ENCODE data around the gene ODF4. TPM values are rescaled to one million over a fixed set of nuclear protein-coding genes. Genes with fewer than 3 reads are reported as not detected.
"Not testable (repeated sequence)": the region's sequence is repeated elsewhere in the genome, so short reads cannot be mapped to it uniquely, and the experiment has no call there.

The ODF4 gene
- total RNA-seq, 1 experiment from 2014 or later, result not detected

GRCh38 chr17:8376271-8377067 is 36.8 kb downstream of the ODF4 start, which contains the start of gene KRABD2:
TSS of gene KRABD2 (minus strand) at chr17:8376704.
- POLR2A ChIA-PET, result interaction anchor here (0.6 to 2.9 kb wide), 21 partner anchors 10 to 892 kb away, joined by 3 to 17 read pairs (median 4); partner anchors contain the start of genes BORCS6, CTC1, MYH10 and NDEL1

GRCh38 chr17:8377422-8377821 is 37.8 kb downstream of the ODF4 start:
- CTCF ChIA-PET, result interaction anchor here (0.6 to 1.5 kb wide), 8 partner anchors 9 to 1180 kb away, joined by 3 to 5 read pairs (median 4); no protein-coding TSS in a partner anchor
- H3K27ac Mint-ChIP-seq (ENCODE audit: low read depth, unreplicated experiment), result no peak overlapping the region
- peak overlapping the region; percentile 76 for H3K4me3 Mint-ChIP-seq (ENCODE audit: unreplicated experiment)
- DNase-seq (ENCODE audit: unreplicated experiment), result no peak
- peaks cover 69% of the 10 kb centered on the region for H3K36me3 Mint-ChIP-seq (ENCODE audit: insufficient read depth, unreplicated experiment)
- H3K4me1 Mint-ChIP-seq (ENCODE audit: insufficient read depth, unreplicated experiment), result peaks cover 26% of the 10 kb centered on the region
- H3K9me3 Mint-ChIP-seq (ENCODE audit: unreplicated experiment), result no peaks in the 10 kb centered on the region
- BruUV-seq (replicated peaks), result no TSS peak
- no peaks in the 10 kb centered on the region for H3K27me3 Mint-ChIP-seq (ENCODE audit: insufficient read depth, unreplicated experiment)
- no peak for TF ChIP-seq CTCF (IDR thresholded peaks at IDR 0.05; ENCODE audit: unreplicated experiment)
- POLR2A ChIA-PET, result interaction anchor here (0.6 to 2.9 kb wide), 14 partner anchors 9 to 893 kb away, joined by 3 to 17 read pairs (median 4); partner anchors contain the start of genes CTC1, MYH10, NDEL1 and PFAS
- intact Hi-C loops (cut with micrococcal nuclease), result no loop called here

More at GRCh38 chr17:8376271-8377067, 36.8 kb downstream of the ODF4 start, which contains the start of gene KRABD2:
- DNase-seq (ENCODE audit: unreplicated experiment), result peak; percentile 86
- peaks cover 59% of the 10 kb centered on the region for H3K36me3 Mint-ChIP-seq (ENCODE audit: insufficient read depth, unreplicated experiment)
- peaks cover 26% of the 10 kb centered on the region for H3K4me1 Mint-ChIP-seq (ENCODE audit: insufficient read depth, unreplicated experiment)
- CTCF ChIA-PET, result interaction anchor here (0.6 to 1.8 kb wide), 12 partner anchors 10 to 925 kb away, joined by 3 to 6 read pairs (median 4); no protein-coding TSS in a partner anchor
- no TSS peak for BruUV-seq (replicated peaks)
- peak; percentile 40 for TF ChIP-seq CTCF (IDR thresholded peaks at IDR 0.05; ENCODE audit: unreplicated experiment)
- intact Hi-C loops (cut with micrococcal nuclease), result no loop called here
- H3K27me3 Mint-ChIP-seq (ENCODE audit: insufficient read depth, unreplicated experiment), result no peaks in the 10 kb centered on the region
- H3K9me3 Mint-ChIP-seq (ENCODE audit: unreplicated experiment), result no peaks in the 10 kb centered on the region
- peak within 1 kb of the TSS; percentile 64 for H3K27ac Mint-ChIP-seq (ENCODE audit: low read depth, unreplicated experiment)
- peak within 1 kb of the TSS; percentile 76 for H3K4me3 Mint-ChIP-seq (ENCODE audit: unreplicated experiment)

GRCh38 chr17:8378117-8378516 is 38.5 kb downstream of the ODF4 start:
- H3K4me1 Mint-ChIP-seq (ENCODE audit: insufficient read depth, unreplicated experiment), result peaks cover 26% of the 10 kb centered on the region
- BruUV-seq (replicated peaks); intact Hi-C loops (cut with micrococcal nuclease); DNase-seq (ENCODE audit: unreplicated experiment); H3K9me3 Mint-ChIP-seq (ENCODE audit: unreplicated experiment); H3K27ac Mint-ChIP-seq (ENCODE audit: low read depth, unreplicated experiment); H3K27me3 Mint-ChIP-seq (ENCODE audit: insufficient read depth, unreplicated experiment): not testable (repeated sequence)
- ChIA-PET POLR2A (interaction anchor here (0.6 to 2.9 kb wide), 4 partner anchors 22 to 251 kb away, joined by 3 to 17 read pairs (median 4); partner anchors contain the start of genes CTC1 and PFAS), CTCF (interaction anchor here (0.7 kb wide), 1 partner anchor 1179 kb away, joined by 4 read pairs; no protein-coding TSS in a partner anchor)
- peaks cover 76% of the 10 kb centered on the region for H3K36me3 Mint-ChIP-seq (ENCODE audit: insufficient read depth, unreplicated experiment)
- H3K4me3 Mint-ChIP-seq (ENCODE audit: unreplicated experiment), result peak overlapping the region; percentile 97

GRCh38 chr17:8380049-8380448 is 40.4 kb downstream of the ODF4 start:
- H3K4me1 Mint-ChIP-seq (ENCODE audit: insufficient read depth, unreplicated experiment), result peaks cover 29% of the 10 kb centered on the region
- no peak overlapping the region for H3K27ac Mint-ChIP-seq (ENCODE audit: low read depth, unreplicated experiment)

More at GRCh38 chr17:8380049-8380448, 40.4 kb downstream of the ODF4 start:
- TF ChIP-seq CTCF (IDR thresholded peaks at IDR 0.05; ENCODE audit: unreplicated experiment), result no peak
- no TSS peak for BruUV-seq (replicated peaks)
- intact Hi-C loops (cut with micrococcal nuclease), result loop anchor here (5.0 kb wide), 3 partner anchors 158 to 318 kb away; partner anchors contain the start of gene HES7
- Mint-ChIP-seq H3K36me3 (ENCODE audit: insufficient read depth, unreplicated experiment) (peaks cover 78% of the 10 kb centered on the region), H3K4me3 (ENCODE audit: unreplicated experiment) (peak overlapping the region; percentile 97), H3K27me3 (ENCODE audit: insufficient read depth, unreplicated experiment) (no peaks in the 10 kb centered on the region), H3K9me3 (ENCODE audit: unreplicated experiment) (no peaks in the 10 kb centered on the region)
- POLR2A ChIA-PET, result no interaction called here
- DNase-seq (ENCODE audit: unreplicated experiment), result no peak
- CTCF ChIA-PET, result interaction anchor here (0.6 kb wide), 1 partner anchor 374 kb away, joined by 3 read pairs; no protein-coding TSS in a partner anchor

All from MCF 10A (cell line).